Measurements from ENCODE around the gene SNRNP70. TPM values are rescaled to one million over a fixed set of nuclear protein-coding genes. Genes with fewer than 3 reads are reported as not detected.
"Not testable (repeated sequence)": the region's sequence is repeated elsewhere in the genome, so short reads cannot be mapped to it uniquely, and the experiment has no call there.

The SNRNP70 gene
- total RNA-seq, 6 experiments from 2014 or later = 80.8 to 187 (median 123) TPM

DNA sequence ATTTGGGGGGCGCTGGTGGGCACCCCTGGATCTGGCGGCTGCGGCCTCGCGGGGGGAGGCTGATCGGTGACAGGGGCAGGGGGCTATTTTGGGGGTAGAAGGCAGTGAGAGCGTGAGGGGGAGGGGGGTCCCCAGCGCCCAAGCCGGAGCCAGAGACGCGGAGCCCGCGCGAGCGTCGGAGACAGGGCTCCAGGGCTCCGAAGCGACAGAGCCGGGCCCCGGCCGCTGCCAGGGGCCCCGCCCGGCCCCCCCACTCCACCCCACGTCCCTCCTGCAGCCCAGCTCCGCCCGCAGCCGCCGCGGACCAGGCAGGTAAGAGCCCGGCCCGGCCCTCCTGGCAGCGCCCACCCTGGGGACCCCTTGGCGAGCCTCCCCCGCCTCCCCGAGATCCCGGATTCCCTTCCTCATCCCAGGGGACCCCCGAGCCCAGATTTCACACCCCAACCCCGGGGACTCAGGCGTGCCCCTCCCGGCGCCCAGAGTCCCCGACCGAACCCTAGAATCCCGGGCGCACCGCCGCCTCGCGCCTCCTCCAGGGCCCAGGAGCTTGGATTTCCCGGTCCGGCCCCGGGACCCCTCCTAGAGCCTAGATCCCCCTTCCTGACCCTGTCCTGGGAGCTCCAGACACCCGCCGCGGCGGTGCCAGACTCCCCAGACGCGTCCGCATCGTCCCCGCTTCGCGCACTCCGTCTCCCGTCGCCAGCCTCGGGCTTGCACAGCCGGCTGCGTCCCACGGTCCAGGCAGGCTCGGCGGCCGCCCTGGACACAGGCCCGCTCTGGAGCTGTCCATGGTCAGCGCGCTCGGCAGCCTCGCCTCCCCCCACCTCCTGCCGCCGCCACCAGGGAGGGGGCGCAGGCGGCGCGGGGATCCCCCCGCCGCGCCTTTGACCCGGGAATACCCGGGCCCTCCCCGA, 34.4 kb downstream of the SNRNP70 start, which contains the start of gene PPFIA3:
PPFIA3 (plus strand) TSS at position 134 of the 914 bp plus-strand sequence. CDS start 8,330 bp downstream, outside the sequence.
- DNase-seq (peak; percentile 77 to 80 (median 78)), ATAC-seq (peak; percentile 45 to 59 (median 56))
- no peak for TF ChIP-seq POLR2A (IDR thresholded peaks at IDR 0.05)
- TF ChIP-seq, protein P1, sequence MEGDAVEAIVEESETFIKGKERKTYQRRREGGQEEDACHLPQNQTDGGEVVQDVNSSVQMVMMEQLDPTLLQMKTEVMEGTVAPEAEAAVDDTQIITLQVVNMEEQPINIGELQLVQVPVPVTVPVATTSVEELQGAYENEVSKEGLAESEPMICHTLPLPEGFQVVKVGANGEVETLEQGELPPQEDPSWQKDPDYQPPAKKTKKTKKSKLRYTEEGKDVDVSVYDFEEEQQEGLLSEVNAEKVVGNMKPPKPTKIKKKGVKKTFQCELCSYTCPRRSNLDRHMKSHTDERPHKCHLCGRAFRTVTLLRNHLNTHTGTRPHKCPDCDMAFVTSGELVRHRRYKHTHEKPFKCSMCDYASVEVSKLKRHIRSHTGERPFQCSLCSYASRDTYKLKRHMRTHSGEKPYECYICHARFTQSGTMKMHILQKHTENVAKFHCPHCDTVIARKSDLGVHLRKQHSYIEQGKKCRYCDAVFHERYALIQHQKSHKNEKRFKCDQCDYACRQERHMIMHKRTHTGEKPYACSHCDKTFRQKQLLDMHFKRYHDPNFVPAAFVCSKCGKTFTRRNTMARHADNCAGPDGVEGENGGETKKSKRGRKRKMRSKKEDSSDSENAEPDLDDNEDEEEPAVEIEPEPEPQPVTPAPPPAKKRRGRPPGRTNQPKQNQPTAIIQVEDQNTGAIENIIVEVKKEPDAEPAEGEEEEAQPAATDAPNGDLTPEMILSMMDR (IDR thresholded peaks at IDR 0.05) = no peak
- Histone ChIP-seq H3K27ac (peak within 1 kb of the TSS; percentile 90 to 96 (median 91)), H3K36me3 (no peaks in the 10 kb centered on the region), H3K9me3 (no peaks in the 10 kb centered on the region), H3K4me3 (peak within 1 kb of the TSS; percentile 51 to 59 (median 56)), H3K27me3 (no peaks in the 10 kb centered on the region), H3K4me1 (peaks cover 0 to 19% (median 8%) of the 10 kb centered on the region in 4 donors)
- WGBS (ENCODE audit: insufficient coverage, low coverage, low lambda C conversion rate, missing lambda C conversion rate) = 1% methylated on average over 14 of the region's 90 CpGs
- intact Hi-C loops (cut with DNase I) = no loop called here

DNA sequence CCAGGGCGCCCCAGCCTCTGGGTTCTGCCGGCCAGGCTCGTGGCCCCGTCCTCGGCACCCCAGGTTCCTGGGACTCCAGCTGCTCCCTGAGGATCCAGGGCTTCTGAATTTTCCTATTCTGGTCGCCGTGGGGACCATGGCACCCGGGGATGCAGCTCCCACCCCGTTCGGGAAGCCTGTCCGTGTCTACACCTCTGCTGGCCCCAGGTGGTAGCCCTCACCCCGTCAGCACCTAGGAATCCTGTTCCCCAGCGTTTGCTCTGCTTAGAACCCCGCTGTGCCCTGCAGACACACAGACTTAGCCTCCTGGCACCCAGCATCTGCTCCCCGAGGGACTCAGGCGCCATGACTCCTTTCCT, 35.1 kb downstream of the SNRNP70 start:
- DNase-seq (no peak), ATAC-seq (no peak)
- intact Hi-C loops (cut with DNase I) = no loop called here
- Histone ChIP-seq H3K9me3 (no peaks in the 10 kb centered on the region), H3K4me3 (no peak overlapping the region), H3K27ac (no peak overlapping the region), H3K36me3 (no peaks in the 10 kb centered on the region), H3K27me3 (no peaks in the 10 kb centered on the region), H3K4me1 (peaks cover 0 to 19% (median 8%) of the 10 kb centered on the region in 4 donors)
- TF ChIP-seq, protein P1 (IDR thresholded peaks at IDR 0.05) = no peak
- no peak for TF ChIP-seq POLR2A (IDR thresholded peaks at IDR 0.05)
- WGBS (ENCODE audit: insufficient coverage, low coverage, low lambda C conversion rate, missing lambda C conversion rate) = 17% methylated on average over 6 of the region's 16 CpGs

DNA sequence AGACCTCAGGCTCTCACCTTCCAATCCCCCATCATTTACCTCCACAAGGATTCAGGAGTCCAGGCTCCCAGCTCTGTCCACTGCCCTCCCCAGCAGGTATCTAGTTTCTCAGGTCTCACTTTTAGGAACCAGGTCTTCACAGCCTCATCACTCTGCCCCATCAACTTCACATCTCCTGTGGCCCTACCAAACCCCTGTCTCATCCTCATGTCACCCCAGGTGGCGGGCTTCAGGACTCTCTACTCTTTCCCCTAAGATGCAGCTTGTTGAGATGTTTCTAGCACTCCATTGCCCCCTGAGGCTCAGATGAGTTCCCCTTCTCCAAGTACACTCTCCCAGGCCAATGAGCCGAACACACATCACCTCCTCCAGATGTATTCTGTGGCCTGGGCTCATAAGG, 35.6 kb downstream of the SNRNP70 start:
- Histone ChIP-seq H3K9me3 (no peaks in the 10 kb centered on the region), H3K27me3 (no peaks in the 10 kb centered on the region), H3K4me3 (no peak overlapping the region), H3K4me1 (peaks cover 0 to 19% (median 8%) of the 10 kb centered on the region in 4 donors), H3K36me3 (no peaks in the 10 kb centered on the region), H3K27ac (no peak overlapping the region)
- TF ChIP-seq, protein P1 (IDR thresholded peaks at IDR 0.05) = no peak
- no peak for TF ChIP-seq POLR2A (IDR thresholded peaks at IDR 0.05)
- WGBS (ENCODE audit: insufficient coverage, low coverage, low lambda C conversion rate, missing lambda C conversion rate) = 100% methylated on average over 2 of the region's 2 CpGs
- no peak for DNase-seq
- ATAC-seq = no peak
- intact Hi-C loops (cut with DNase I) = no loop called here

DNA sequence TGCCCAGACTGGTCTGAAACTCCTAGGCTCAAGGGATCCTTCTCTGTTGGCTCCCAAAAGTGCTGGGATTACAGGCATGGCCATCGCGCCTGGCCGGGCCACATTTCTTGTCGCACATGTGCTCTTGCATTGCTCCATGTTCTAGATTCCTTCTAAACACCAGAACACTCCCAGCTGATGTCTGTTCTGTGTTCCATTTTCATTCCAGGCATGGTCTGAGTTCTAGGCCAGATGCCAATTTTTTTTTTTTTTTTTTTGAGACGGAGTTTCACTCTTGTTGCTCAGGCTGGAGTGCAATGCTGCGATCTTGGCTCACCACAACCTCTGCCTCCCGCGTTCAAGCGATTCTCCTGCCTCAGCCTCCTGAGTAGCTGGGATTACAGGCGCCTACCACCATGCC, 36.6 kb downstream of the SNRNP70 start:
- H3K36me3 ChIP-seq; H3K9me3 ChIP-seq; DNase-seq; H3K27me3 ChIP-seq; intact Hi-C loops (cut with DNase I); H3K4me3 ChIP-seq; ATAC-seq; H3K27ac ChIP-seq: not testable (repeated sequence)
- 82% methylated on average over 10 of the region's 10 CpGs for WGBS (ENCODE audit: insufficient coverage, low coverage, low lambda C conversion rate, missing lambda C conversion rate)
- peaks cover 0 to 19% (median 8%) of the 10 kb centered on the region in 4 donors for H3K4me1 ChIP-seq

DNA sequence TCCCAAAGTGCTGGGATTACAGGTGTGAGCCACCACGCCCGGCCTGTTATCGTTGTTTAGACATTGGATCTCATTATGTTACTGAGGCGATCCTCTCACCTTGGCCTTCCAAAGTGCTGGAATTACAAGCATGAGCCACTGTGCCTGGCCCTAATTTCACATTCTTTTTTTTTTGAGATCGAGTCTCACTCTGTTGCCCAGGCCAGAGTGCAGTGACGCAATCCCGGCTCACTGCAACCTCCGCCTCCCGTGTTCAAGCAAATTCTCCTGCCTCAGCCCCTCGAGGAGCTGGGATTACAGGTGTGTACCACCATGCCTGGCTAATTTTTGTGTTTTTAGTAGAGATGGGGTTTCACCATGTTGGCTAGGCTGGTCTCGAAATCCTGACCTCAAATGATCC, 38.0 kb downstream of the SNRNP70 start:
- H3K9me3 ChIP-seq; H3K4me3 ChIP-seq; H3K36me3 ChIP-seq; intact Hi-C loops (cut with DNase I); H3K27ac ChIP-seq; H3K27me3 ChIP-seq; ATAC-seq; DNase-seq: not testable (repeated sequence)
- WGBS (ENCODE audit: insufficient coverage, low coverage, low lambda C conversion rate, missing lambda C conversion rate) = 70% methylated on average over 11 of the region's 11 CpGs
- peaks cover 0 to 12% (median 4%) of the 10 kb centered on the region in 4 donors for H3K4me1 ChIP-seq
